ENCODE results near the gene HOXD4.

- TF ChIP-seq CTCF (IDR thresholded peaks at IDR 0.05) (no peak), POLR2A (IDR thresholded peaks at IDR 0.05) (no peak)
These were observed 46.1 kb upstream of the HOXD4 start for GRCh38 chr2:176105078-176105729.

Measured in thyroid gland (tissue), 4 donors.